Stimulated activated naive CD8-positive, alpha-beta T cell treated with anti-CD3 and anti-CD28 coated beads, Interleukin-15, Interleukin-2, amounts not matched to agents 100 U/mL and 50 U/mL, for 24 hours (primary cell): ENCODE measurements around the gene RAB11A.
"Not testable (repeated sequence)": the region's sequence is repeated elsewhere in the genome, so short reads cannot be mapped to it uniquely, and the experiment has no call there.

Experiments
- ATAC-seq: fragments of 150-1000 bp; cut with Tn5 transposase; one replicate; pipeline ENCODE4 v1.10.0; 2021
- DNase-seq: peaks from one replicate; pipeline ENCODE4 v3.0.0; 2021

The RAB11A gene

GRCh38 chr15:65845826-65846519, 23.3 kb upstream of the RAB11A start:
- ATAC-seq = no peak
- no peak for DNase-seq

- DNase-seq = no peak
- ATAC-seq = no peak
These were observed 21.3 kb upstream of the RAB11A start for GRCh38 chr15:65847989-65848388.

GRCh38 chr15:65851981-65852380, 17.3 kb upstream of the RAB11A start:
- DNase-seq (no peak), ATAC-seq (no peak)

GRCh38 chr15:65856821-65857455, 12.4 kb upstream of the RAB11A start:
- ATAC-seq = peak; percentile 63

GRCh38 chr15:65857718-65858402, 11.4 kb upstream of the RAB11A start:
- ATAC-seq (peak; percentile 35), DNase-seq (no peak)

More at GRCh38 chr15:65856821-65857455, 12.4 kb upstream of the RAB11A start:
- DNase-seq = peak; percentile 86

- DNase-seq = peak; percentile 72
- peak; percentile 98 for ATAC-seq
These were observed 6.6 kb upstream of the RAB11A start for GRCh38 chr15:65862682-65863081.

GRCh38 chr15:65863106-65863505, 6.2 kb upstream of the RAB11A start:
- DNase-seq (no peak), ATAC-seq (no peak)

- DNase-seq (no peak), ATAC-seq (no peak)
These were observed 2.0 kb upstream of the RAB11A start for GRCh38 chr15:65867244-65867643.

GRCh38 chr15:65867933-65868332, 1.4 kb upstream of the RAB11A start:
- not testable (repeated sequence) for ATAC-seq, DNase-seq

GRCh38 chr15:65868546-65869125, 655 bp upstream of the RAB11A start:
- ATAC-seq = no peak

GRCh38 chr15:65869954-65870871, 922 bp downstream of the RAB11A start:
- DNase-seq = peak; percentile 31
- ATAC-seq = no peak

More at GRCh38 chr15:65868546-65869125, 655 bp upstream of the RAB11A start:
- no peak for DNase-seq

- no peak for ATAC-seq
- no peak for DNase-seq
These were observed 1.7 kb downstream of the RAB11A start for GRCh38 chr15:65870889-65871533.

GRCh38 chr15:65871886-65872285, 2.6 kb downstream of the RAB11A start:
- DNase-seq, ATAC-seq: not testable (repeated sequence)

GRCh38 chr15:65872596-65872995, 3.3 kb downstream of the RAB11A start:
- DNase-seq, ATAC-seq: not testable (repeated sequence)

GRCh38 chr15:65873256-65873655, 4.0 kb downstream of the RAB11A start:
- DNase-seq = no peak
- ATAC-seq = no peak

GRCh38 chr15:65875458-65875857, 6.2 kb downstream of the RAB11A start:
- ATAC-seq = no peak
- no peak for DNase-seq

- ATAC-seq (no peak), DNase-seq (no peak)
These were observed 8.5 kb downstream of the RAB11A start for GRCh38 chr15:65877749-65878148.

- ATAC-seq (no peak), DNase-seq (no peak)
These were observed 12.6 kb downstream of the RAB11A start for GRCh38 chr15:65881766-65882434.

- no peak for ATAC-seq
These were observed 14.3 kb downstream of the RAB11A start for GRCh38 chr15:65883571-65883970.

GRCh38 chr15:65884511-65884910, 15.2 kb downstream of the RAB11A start:
- ATAC-seq = no peak
- DNase-seq = no peak

More at GRCh38 chr15:65883571-65883970, 14.3 kb downstream of the RAB11A start:
- DNase-seq = no peak
